Osteoblast (primary cell): Measurements from ENCODE around the gene SMOC1. TPM values are rescaled to one million over a fixed set of nuclear protein-coding genes. Genes with fewer than 3 reads are reported as not detected.

Source experiments
- DNase-seq: peaks from one replicate; pipeline ENCODE4 v3.0.0; 2011; ENCODE audit warnings: low spot score, mixed read lengths; ENCODE audit not compliant: insufficient read length; ENCODE audit errors: missing footprints
- H2AFZ ChIP-seq: 2 replicates; pipeline ENCODE4 v1.6.0; 2011; ENCODE audit warnings: mild to moderate bottlenecking, low read length
- H3K27ac ChIP-seq: 2 replicates; pipeline ENCODE4 v1.5.1; 2011; ENCODE audit warnings: mild to moderate bottlenecking, low read depth, low read length, moderate library complexity
- H3K27me3 ChIP-seq: 2 replicates; pipeline ENCODE4 v1.6.0; 2012; ENCODE audit warnings: mild to moderate bottlenecking, control low read depth, inconsistent platforms, low read length, moderate library complexity; ENCODE audit not compliant: insufficient read depth
- H3K36me3 ChIP-seq: 2 replicates; pipeline ENCODE4 v1.5.1; 2011; ENCODE audit warnings: mild to moderate bottlenecking, low read length, control low read depth, moderate library complexity; ENCODE audit not compliant: insufficient read depth
- H3K4me1 ChIP-seq: 2 replicates; pipeline ENCODE4 v1.5.1; 2011; ENCODE audit warnings: mild to moderate bottlenecking, low read length, control low read depth, moderate library complexity; ENCODE audit not compliant: insufficient read depth
- H3K4me2 ChIP-seq: 2 replicates; pipeline ENCODE4 v1.6.0; 2011; ENCODE audit warnings: mild to moderate bottlenecking, low read length; ENCODE audit not compliant: insufficient read depth
- H3K4me3 ChIP-seq: fragments of 200-600 bp; sonication (generic); 3 replicates; pipeline ENCODE4 v1.5.1; 2012; ENCODE audit warnings: mild to moderate bottlenecking, low read length, inconsistent platforms; ENCODE audit not compliant: insufficient read depth
- H3K79me2 ChIP-seq: 2 replicates; pipeline ENCODE4 v1.6.0; 2012; ENCODE audit warnings: mild to moderate bottlenecking, low read length, control low read depth, inconsistent platforms; ENCODE audit not compliant: insufficient read depth
- H3K9me3 ChIP-seq: 2 replicates; pipeline ENCODE4 v1.5.1; 2011; ENCODE audit warnings: low read depth, low read length, control low read depth
- H4K20me1 ChIP-seq: 2 replicates; pipeline ENCODE4 v1.6.0; 2012; ENCODE audit warnings: mild to moderate bottlenecking, low read length, control low read depth; ENCODE audit not compliant: insufficient read depth
- CTCF ChIP-seq: IDR thresholded peaks from 2 replicates; pipeline ENCODE4 v1.5.1; 2011; ENCODE audit warnings: mild to moderate bottlenecking, low read depth, low read length, moderate library complexity; ENCODE audit errors: extremely low read depth
- total RNA-seq: library from RNA; depleted of rRNA; stranded (reverse); fragments of >200 nt; gene quantifications from 2 replicates; pipeline ENCODE4 v1.2.3, GENCODE V29; 2012

SMOC1 gene
- total RNA-seq, 1 donor, result 25.7 TPM

- TF ChIP-seq CTCF, result no peak
- H3K4me1 ChIP-seq, result no peaks in the 10 kb centered on the region
- H3K4me3 ChIP-seq, result no peak overlapping the region
- peaks cover 17% of the 10 kb centered on the region for H3K27me3 ChIP-seq
- no peaks in the 10 kb centered on the region for H3K36me3 ChIP-seq
- no peak overlapping the region for H3K4me2 ChIP-seq
- no peaks in the 10 kb centered on the region for H3K9me3 ChIP-seq
- no peak for DNase-seq
- H2AFZ ChIP-seq, result no peak overlapping the region
- H4K20me1 ChIP-seq, result no peaks in the 10 kb centered on the region
- H3K27ac ChIP-seq, result no peak overlapping the region
- no peaks in the 10 kb centered on the region for H3K79me2 ChIP-seq
Observed at GRCh38 chr14:69848156-69848555, 31.1 kb upstream of the SMOC1 start.

- no peak overlapping the region for H3K4me3 ChIP-seq
- DNase-seq, result no peak
- no peak overlapping the region for H3K4me2 ChIP-seq
- H3K9me3 ChIP-seq, result no peaks in the 10 kb centered on the region
- H3K27me3 ChIP-seq, result peaks cover 16% of the 10 kb centered on the region
- H3K27ac ChIP-seq, result no peak overlapping the region
- H4K20me1 ChIP-seq, result no peaks in the 10 kb centered on the region
- H2AFZ ChIP-seq, result no peak overlapping the region
- H3K79me2 ChIP-seq, result no peaks in the 10 kb centered on the region
- no peaks in the 10 kb centered on the region for H3K4me1 ChIP-seq
- no peak for TF ChIP-seq CTCF
- no peaks in the 10 kb centered on the region for H3K36me3 ChIP-seq
Observed at GRCh38 chr14:69848903-69849391, 30.3 kb upstream of the SMOC1 start.

GRCh38 chr14:69850086-69850735 lies 29.0 kb upstream of the SMOC1 start:
- Histone ChIP-seq H3K4me1 (no peaks in the 10 kb centered on the region), H4K20me1 (no peaks in the 10 kb centered on the region), H3K4me2 (peak overlapping the region; percentile 36), H3K9me3 (no peaks in the 10 kb centered on the region), H3K36me3 (no peaks in the 10 kb centered on the region), H3K27ac (no peak overlapping the region), H3K4me3 (peak overlapping the region; percentile 52), H3K27me3 (peaks cover 17% of the 10 kb centered on the region), H3K79me2 (no peaks in the 10 kb centered on the region), H2AFZ (no peak overlapping the region)
- no peak for DNase-seq
- no peak for TF ChIP-seq CTCF

- Histone ChIP-seq H3K79me2 (no peaks in the 10 kb centered on the region), H4K20me1 (no peaks in the 10 kb centered on the region), H3K4me1 (no peaks in the 10 kb centered on the region), H3K9me3 (no peaks in the 10 kb centered on the region), H2AFZ (no peak overlapping the region), H3K4me3 (no peak overlapping the region), H3K36me3 (no peaks in the 10 kb centered on the region), H3K27ac (no peak overlapping the region), H3K4me2 (no peak overlapping the region), H3K27me3 (peaks cover 22% of the 10 kb centered on the region)
- no peak for TF ChIP-seq CTCF
- DNase-seq, result no peak
Observed at GRCh38 chr14:69850736-69851112, 28.5 kb upstream of the SMOC1 start.
